Ascending aorta (tissue), 2 donors: Measurements from ENCODE around the gene PTPN13. TPM values are rescaled to one million over a fixed set of nuclear protein-coding genes. Genes with fewer than 3 reads are reported as not detected.

Experiments used
- DNase-seq, 2 donors: peaks; one replicate each; pipeline ENCODE4 v3.0.0-alpha.2; 2019; ENCODE audit warnings: low spot score in 2 of 2
- H3K27ac ChIP-seq, 2 donors: fragments of 200-600 bp; sonication (generic); one replicate each; pipeline ENCODE4 v1.5.1; 2016 to 2017; ENCODE audit warnings: mild to moderate bottlenecking in 1 of 2
- H3K27me3 ChIP-seq: fragments of 200-600 bp; sonication (generic); one replicate; pipeline ENCODE4 v1.5.1; 2017
- H3K36me3 ChIP-seq, 2 donors: fragments of 200-600 bp; sonication (generic); one replicate each; pipeline ENCODE4 v1.5.1; 2016
- H3K4me1 ChIP-seq, 2 donors: fragments of 200-600 bp; sonication (generic); one replicate each; pipeline ENCODE4 v1.5.1; 2016 to 2017; ENCODE audit warnings: mild to moderate bottlenecking in 1 of 2
- H3K4me3 ChIP-seq, 2 donors: fragments of 200-600 bp; sonication (generic); one replicate each; pipeline ENCODE4 v1.5.1; 2016 to 2017; ENCODE audit warnings: mild to moderate bottlenecking in 1 of 2
- H3K9me3 ChIP-seq, 2 donors: fragments of 200-600 bp; sonication (generic); one replicate each; pipeline ENCODE4 v1.5.1; 2016
- intact Hi-C: fragments of 100-400 bp; cut with DNase I; formaldehyde crosslinking; loops from one replicate; pipeline ENCODE4 v1.15.1; 2023
- total RNA-seq: library from RNA; depleted of rRNA; stranded (reverse); fragments of >200 nt; gene quantifications from one replicate; pipeline ENCODE4 v1.1.0, GENCODE V29; 2016
- TF ChIP-seq, protein P1 (sequence below), 3 experiments: fragments of 200-600 bp in 2 of 3; fragments of 450-650 bp in 1 of 3; sonication (generic) in 2 of 3; IDR thresholded peaks; one replicate each; pipeline ENCODE4 v1.5.1; 2016 to 2019; ENCODE audit warnings: antibody characterized with exemption in 3 of 3, mild to moderate bottlenecking in 1 of 3, moderate library complexity in 1 of 3

PTPN13 gene
- total RNA-seq, 1 donor from 2014 or later = 20.8 TPM

DNA sequence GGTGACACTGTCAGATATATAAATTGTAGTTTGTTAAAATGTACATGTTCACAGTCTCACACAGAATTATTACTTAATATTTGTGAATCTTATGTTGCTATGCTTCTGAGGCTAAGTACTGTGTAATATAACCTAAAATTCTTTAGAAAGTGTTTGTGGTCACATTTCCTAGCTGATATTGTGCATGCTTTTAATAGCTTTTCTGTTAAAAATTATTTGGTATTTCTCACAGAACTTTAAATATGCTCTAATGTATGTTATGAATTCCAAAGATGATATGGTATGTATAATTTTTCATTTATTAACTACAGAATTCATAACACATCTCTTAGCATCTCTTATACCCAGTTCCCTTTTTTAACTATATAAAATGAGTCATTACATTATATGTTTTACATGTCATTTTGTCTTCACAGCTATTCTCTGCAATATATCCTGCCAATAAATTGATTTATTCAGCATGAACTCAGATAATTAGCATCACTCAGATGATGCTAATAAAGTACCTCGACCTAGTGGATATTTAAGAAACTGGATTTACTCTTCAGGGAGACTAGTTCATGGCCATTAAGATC, 9.3 kb downstream of the PTPN13 start:
- Histone ChIP-seq H3K27me3 (no peaks in the 10 kb centered on the region), H3K4me1 (no peaks in the 10 kb centered on the region), H3K27ac (no peak overlapping the region), H3K9me3 (no peaks in the 10 kb centered on the region), H3K4me3 (no peak overlapping the region), H3K36me3 (no peaks in the 10 kb centered on the region)
- TF ChIP-seq, protein P1, sequence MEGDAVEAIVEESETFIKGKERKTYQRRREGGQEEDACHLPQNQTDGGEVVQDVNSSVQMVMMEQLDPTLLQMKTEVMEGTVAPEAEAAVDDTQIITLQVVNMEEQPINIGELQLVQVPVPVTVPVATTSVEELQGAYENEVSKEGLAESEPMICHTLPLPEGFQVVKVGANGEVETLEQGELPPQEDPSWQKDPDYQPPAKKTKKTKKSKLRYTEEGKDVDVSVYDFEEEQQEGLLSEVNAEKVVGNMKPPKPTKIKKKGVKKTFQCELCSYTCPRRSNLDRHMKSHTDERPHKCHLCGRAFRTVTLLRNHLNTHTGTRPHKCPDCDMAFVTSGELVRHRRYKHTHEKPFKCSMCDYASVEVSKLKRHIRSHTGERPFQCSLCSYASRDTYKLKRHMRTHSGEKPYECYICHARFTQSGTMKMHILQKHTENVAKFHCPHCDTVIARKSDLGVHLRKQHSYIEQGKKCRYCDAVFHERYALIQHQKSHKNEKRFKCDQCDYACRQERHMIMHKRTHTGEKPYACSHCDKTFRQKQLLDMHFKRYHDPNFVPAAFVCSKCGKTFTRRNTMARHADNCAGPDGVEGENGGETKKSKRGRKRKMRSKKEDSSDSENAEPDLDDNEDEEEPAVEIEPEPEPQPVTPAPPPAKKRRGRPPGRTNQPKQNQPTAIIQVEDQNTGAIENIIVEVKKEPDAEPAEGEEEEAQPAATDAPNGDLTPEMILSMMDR (IDR thresholded peaks at IDR 0.05) = no peak
- no peak for DNase-seq
- intact Hi-C loops = no loop called here

DNA sequence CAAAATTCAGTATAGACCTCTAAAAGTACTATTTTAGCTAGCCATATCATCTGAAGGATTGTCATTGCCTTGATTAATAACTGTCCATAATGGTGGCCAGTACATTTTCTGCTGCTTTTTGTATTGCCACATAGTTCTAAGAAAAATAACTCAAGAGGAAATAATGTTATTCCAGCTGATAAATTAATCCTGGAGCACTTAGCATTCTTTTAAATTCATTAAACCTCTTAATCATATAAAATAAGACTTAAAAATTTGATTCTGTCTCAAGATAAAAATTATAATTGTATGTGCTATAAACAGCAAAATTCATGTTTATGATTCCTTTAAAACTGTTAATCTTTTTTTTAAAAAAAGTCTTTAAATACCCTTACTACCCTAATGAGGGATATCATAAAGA, 12.7 kb downstream of the PTPN13 start:
- Histone ChIP-seq H3K4me1 (no peaks in the 10 kb centered on the region), H3K9me3 (no peaks in the 10 kb centered on the region), H3K27ac (no peak overlapping the region), H3K36me3 (no peaks in the 10 kb centered on the region), H3K4me3 (no peak overlapping the region), H3K27me3 (no peaks in the 10 kb centered on the region)
- DNase-seq = no peak
- TF ChIP-seq, protein P1 (IDR thresholded peaks at IDR 0.05) = no peak
- intact Hi-C loops = no loop called here

DNA sequence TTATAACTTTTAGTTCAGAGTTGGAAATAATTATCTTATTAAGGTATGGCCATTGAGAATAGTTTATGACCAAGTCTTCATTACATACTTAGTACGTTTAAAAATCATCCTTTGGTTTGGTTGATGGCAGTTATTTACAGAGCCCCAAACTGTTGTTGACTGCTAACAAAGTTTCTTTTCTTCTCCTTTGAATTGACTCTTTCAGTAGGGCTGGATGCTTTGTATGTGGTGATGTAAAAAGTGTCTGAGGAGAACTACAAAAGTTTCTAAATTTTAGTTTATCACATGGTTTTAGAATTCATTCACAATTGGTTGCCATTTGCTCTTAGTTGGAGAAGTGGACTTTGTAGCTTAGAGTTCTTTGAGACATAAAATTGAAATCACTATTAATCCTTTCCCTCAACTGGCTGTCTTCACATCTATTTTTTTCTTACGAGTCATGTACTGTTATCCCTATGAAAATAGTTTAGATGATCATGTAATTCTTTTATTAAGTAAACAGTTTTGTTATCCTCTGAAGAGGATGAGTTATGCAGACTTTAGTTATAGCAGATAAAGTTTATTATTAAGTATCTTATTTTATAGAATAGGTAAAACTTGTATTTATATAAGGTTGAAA, 14.8 kb downstream of the PTPN13 start:
- Histone ChIP-seq H3K36me3 (no peaks in the 10 kb centered on the region), H3K4me1 (no peaks in the 10 kb centered on the region), H3K27ac (no peak overlapping the region), H3K4me3 (no peak overlapping the region), H3K9me3 (no peaks in the 10 kb centered on the region), H3K27me3 (no peaks in the 10 kb centered on the region)
- DNase-seq = no peak
- intact Hi-C loops = no loop called here
- TF ChIP-seq, protein P1 (IDR thresholded peaks at IDR 0.05) = no peak

DNA sequence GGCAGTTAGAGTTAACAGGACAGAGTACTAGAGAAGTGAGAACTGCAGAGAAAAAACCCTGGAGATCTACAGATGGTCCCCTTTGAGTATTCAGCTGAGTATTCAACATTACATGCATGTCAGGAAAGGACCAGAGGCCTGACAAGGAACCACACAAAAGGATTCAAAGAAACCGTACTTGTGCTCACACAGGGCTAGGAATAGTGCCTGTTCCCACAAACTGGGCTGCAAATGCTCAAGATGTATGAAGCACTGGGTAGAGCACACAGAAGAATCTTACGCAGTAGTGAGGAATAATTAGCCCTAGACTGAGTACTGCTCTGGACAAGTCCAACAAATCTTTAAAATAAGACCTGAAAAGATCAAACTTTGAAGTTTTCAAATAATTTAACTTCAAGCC, 17.6 kb downstream of the PTPN13 start:
- H3K27me3 ChIP-seq = no peaks in the 10 kb centered on the region
- intact Hi-C loops = no loop called here
- H3K9me3 ChIP-seq = no peaks in the 10 kb centered on the region
- H3K27ac ChIP-seq = no peak overlapping the region
- H3K4me3 ChIP-seq = no peak overlapping the region
- H3K4me1 ChIP-seq = peaks cover 0 to 3% of the 10 kb centered on the region in 2 donors
- no peaks in the 10 kb centered on the region for H3K36me3 ChIP-seq
- TF ChIP-seq, protein P1 (IDR thresholded peaks at IDR 0.05) = no peak
- no peak for DNase-seq

DNA sequence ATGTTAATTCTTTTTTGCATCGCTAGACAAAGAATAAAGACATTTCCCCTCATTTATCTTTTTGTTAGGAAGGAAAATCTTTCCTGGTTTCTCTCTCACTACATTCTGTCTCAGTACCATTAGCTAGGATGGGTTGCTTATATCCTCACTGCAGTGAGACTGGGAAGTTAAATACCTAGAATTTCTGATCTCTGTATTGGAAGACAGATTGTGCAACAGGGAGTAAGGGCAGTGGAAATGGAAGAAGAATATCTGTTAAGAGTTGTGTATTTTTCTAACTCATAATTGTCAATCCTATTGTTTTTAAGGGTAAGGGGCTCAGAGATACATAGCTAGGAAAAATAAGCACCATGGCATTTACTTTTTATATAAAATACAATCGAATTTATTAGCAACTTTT, 19.6 kb downstream of the PTPN13 start:
- H3K36me3 ChIP-seq = no peaks in the 10 kb centered on the region
- H3K27ac ChIP-seq = no peak overlapping the region
- no peak overlapping the region for H3K4me3 ChIP-seq
- peaks cover 0 to 3% of the 10 kb centered on the region in 2 donors for H3K4me1 ChIP-seq
- intact Hi-C loops = no loop called here
- no peaks in the 10 kb centered on the region for H3K9me3 ChIP-seq
- no peak for DNase-seq
- TF ChIP-seq, protein P1 (IDR thresholded peaks at IDR 0.05) = no peak
- H3K27me3 ChIP-seq = no peaks in the 10 kb centered on the region
